HG02938 (cell line): ENCODE results near the gene MED12L.
A peak's percentile ranks its signal among the peaks of the same experiment; 100 is the strongest.

Experiments used
- ATAC-seq: cut with Tn5 transposase; IDR thresholded peaks from one replicate; pipeline ENCODE4 v1.9.1; 2021; ENCODE audit warnings: mild to moderate bottlenecking, moderate library complexity; ENCODE audit not compliant: unreplicated experiment

The MED12L gene

GRCh38 chr3:151169948-151170679 is 84.7 kb downstream of the MED12L start:
- ATAC-seq, result peak; percentile 12

DNA sequence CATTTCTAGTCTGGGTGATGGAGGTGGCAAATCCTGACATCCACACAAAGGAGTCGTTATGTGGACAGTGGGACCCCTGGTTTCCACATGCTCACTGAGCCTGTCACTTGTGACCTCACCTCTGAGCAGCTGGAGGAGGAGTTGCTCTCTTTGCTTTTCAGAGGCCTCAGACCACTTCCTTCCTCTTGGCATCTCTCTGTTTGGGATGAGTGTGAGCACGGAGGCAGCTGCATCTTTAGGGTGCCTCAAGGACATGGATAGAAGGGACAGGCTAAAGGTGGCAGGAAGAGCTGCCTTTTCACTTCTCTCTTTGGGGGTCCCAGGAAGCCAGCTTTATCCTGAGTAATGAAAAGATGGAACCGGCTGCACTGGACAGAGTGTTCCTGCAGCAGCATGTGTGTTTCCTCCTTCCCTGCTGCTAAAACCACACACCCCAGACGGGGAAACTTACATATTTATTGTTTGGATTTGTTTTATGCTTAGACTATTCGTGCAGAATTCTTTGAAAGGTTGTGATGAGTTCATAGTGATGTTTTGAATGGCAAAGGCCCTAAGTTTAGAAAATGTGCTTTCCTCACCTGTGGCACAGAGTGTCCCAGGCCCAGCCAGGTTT is 85.8 kb downstream of the MED12L start:
- peak; percentile 44 for ATAC-seq

DNA sequence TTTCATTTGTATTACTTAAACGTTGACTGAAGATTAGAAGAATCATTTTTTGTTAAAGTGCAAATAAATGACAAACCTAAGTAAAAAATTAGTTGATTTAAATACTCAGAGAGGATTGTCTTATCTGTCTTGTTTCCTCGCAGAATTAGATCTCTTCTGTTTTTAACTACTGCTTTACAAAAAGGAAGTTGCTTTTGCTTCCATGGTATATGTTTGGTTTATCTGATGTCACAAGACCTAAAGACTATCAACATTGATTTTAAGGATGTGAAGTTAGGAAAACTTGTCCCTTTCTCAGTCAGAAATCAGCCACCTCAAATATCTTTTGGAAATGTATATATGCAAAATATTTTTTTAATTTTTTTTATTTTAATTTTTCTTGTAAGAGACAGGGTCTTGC is 88.9 kb downstream of the MED12L start:
- no peak for ATAC-seq

- no peak for ATAC-seq
These were observed 90.5 kb downstream of the MED12L start for GRCh38 chr3:151175952-151176351.

DNA sequence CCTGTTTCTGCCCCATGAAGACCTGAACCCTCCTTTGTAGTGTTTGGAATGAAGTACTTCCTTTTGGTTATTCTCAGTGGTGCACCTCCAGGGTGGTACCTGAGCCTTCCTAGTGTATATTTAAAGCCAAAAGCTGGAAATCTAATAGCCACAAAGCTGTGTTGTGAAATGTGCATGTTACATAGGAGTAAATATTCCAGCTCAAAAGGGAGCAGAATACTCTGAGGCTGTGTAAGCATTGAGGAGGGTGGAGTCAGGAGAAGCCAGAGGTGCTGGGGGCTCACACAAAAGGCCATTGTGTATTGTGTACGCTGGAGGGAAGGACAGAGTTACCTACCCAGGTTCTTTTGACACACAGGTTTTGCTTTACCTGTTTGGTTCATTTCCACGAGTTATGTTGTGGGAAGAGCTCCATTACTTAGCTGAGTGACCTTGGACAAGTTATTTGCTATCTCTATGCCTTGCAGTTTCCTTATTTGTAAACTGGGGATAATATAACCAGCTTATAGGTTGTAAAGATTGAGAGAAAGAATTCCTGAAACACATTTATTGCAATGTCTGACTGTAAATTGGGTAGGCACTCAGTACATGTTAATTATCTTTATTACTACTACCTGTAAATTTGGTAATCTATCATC is 92.9 kb downstream of the MED12L start:
- ATAC-seq, result no peak

DNA sequence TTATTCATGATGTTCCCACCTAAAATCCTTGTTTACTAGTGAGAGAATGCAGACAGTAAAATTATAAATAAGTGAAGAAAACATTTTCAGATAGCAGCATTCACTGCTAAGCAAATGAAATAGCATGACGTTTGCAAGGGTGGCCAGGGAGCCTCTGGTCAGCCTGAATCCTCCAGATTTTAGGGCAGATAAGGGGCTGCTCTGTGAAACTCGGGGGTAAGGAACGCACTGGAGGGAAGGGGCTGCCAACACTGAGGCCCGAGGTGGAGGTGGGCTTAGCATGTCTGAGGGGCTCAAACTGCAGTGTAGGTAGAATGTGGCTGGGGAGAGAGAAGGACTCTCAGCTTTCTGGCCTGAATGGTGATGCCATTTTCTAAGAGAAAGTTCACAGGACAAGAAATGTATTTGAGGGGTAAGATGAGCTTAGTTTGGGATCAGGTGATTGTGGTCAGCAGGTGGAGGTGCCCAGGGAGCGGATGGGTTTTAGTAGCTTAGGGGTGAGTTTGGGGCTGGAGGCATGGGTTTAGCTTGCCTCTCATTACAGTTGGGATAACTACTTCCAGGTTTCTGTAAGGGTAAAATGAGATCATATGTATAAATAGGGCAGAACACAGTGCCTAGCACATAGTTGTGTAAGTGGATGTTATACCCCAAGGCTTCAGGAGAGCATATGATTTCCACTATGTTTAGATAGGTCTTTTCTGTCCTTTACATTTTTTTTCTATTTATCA is 97.0 kb downstream of the MED12L start:
- ATAC-seq, result no peak

DNA sequence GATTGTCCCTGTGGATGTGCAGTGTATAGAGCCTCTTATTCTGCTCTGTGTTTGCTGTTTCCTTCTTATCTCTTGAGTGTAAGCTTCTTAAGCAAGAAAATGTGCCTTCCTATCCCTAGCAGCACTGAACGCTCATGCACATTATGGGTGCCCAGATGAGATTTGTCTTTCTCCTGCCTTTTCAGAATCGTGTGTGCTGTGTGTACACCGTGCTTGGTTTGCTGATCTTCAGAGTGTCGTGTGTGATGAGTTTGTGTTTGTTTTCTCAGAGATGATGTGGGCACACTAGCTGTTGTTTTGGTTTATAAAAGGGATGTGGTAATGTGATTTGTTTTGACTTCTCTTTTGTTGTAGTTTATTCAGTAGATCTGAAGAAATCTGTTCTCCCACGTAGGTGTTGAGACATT is 97.8 kb downstream of the MED12L start:
- ATAC-seq, result no peak

DNA sequence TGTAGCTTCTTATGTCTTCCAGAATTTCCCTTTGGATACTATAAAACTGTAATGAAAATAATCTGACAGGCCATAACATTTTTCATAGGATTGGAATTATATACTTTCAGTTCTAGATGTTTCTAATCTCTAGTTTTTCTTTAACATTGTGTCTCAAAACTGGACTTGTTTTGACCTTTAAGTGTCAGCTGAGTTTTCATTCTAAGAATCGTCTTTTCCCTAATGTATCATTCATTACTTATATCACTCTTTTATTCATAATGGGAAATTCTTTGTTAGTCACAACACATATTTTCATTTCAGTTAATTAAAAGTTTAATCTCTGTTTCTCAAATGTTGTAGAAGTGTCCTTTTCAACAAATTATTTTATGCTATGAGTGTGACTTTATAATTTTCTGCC is 105.6 kb downstream of the MED12L start:
- ATAC-seq, result no peak

GRCh38 chr3:151192545-151192944 is 107.1 kb downstream of the MED12L start:
- ATAC-seq, result no peak

DNA sequence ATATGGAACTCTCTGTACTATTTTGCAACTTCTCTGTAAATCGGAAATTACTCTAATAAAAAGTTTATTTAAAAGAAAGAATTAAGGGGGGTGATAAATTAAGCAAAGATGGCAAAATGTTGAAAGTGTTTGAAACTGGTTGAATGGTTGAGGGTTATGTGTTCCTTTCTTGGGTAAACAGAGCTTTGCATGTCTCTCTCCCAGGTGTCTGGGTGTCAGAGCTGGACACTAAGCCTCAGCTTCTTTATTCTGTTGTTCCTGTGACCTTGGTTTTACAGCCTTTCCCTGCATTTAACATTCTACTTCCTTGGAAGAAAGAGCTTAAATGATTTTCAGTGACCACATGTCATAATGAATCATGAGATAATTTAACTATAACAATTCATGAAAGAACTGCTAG is 110.4 kb downstream of the MED12L start:
- no peak for ATAC-seq

DNA sequence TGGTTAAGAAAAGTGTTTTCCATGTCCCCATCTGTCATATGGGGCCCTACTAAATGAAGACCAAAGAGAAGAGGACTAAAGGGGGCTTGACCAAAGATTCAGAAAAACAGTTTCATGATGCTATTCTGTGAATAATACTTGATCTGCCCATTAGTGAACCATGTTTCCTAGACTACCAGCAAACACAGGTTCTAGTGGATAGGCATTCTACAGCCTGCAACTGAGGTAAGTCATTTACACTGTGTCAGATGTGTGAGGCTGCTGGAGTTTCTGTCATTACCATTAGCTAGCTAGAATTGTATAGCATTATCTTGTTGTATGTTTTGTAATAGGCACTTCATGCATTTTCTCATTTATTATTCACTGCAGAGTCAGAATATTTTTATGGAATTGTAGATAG is 111.0 kb downstream of the MED12L start:
- no peak for ATAC-seq

DNA sequence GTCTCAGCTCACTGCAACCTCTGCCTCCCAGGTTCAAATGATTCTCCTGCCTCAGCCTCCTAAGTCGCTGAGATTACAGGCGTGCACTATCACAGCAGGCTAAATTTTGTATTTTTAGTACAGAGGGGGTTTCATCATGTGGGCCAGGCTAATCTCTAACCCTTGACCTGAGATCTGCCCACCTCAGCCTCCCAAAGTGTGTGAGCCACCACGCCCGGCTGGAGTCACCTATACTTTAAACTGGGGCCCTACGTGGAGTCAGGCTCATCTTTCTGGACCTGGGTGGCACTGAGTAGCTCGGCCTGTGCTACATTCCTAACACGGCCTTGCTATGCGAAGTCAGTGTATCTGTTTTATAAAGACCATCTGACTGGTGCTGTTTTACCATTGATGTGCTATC is 111.8 kb downstream of the MED12L start:
- no peak for ATAC-seq

- ATAC-seq, result no peak
These were observed 112.7 kb downstream of the MED12L start for GRCh38 chr3:151197981-151198767.

DNA sequence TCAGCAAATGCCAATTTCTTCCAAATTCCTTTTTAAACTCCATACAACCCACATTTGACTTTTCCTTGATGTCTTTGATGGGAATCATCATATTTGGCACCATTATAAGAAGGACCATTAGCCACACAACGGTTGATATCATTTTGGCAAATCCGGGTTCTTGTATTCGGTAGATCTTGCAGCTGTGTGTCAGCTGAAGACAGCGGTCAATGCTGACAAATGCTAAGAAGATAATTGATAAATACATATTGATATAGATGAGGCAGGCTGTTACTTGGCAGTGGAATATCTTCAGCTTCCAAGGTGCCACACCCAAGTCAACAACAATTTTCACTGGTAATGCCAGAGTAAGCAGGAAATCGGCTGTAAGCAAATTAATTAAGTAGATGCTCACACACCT is 113.4 kb downstream of the MED12L start:
- no peak for ATAC-seq

- ATAC-seq, result no peak
These were observed 114.3 kb downstream of the MED12L start for GRCh38 chr3:151199554-151200438.

DNA sequence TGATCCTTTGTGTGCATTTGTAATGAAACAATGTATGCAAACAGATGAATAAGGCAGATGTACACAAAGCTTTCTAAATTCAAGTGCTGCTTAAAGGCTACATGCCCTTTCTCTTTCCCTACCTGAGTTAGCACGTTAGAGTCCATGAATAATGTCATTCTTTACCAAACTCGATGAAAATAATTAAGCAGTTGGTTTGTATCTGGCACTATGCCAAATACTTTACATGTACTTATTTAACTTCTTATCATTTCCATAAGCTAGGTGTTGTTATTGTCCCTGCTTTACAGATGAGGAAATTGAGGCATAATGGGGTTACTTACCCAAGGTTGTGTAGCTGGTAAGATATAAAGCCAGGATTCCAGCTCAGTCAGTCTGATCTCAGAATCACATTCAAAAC is 115.1 kb downstream of the MED12L start:
- no peak for ATAC-seq

- no peak for ATAC-seq
These were observed 115.7 kb downstream of the MED12L start for GRCh38 chr3:151201051-151201730.

DNA sequence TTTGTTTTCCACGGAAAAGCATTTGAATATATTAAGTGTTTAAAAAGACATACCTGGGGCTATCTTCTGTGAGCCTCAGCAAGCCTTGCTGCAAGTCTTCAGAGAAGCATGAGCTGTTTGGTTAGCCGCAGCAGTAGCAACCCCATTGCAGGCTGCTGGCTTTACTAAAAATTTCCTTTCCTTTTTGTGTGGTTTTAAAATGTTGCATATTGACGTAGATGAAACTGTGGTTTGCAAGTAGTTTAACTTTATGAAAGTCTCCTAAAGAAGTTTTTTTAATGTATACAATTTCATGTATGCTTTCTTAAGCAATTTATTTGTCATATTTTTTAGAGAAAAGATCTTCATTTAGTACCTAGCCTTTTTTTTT is 117.6 kb downstream of the MED12L start, which contains the start of gene GPR171:
Gene GPR171, minus strand, starts transcription at position 166 of the 370 bp plus-strand sequence. CDS start 3,830 bp downstream, outside the sequence.
- ATAC-seq, result peak; percentile 86
